ENCODE results near the gene AGBL1. TPM values are rescaled to one million over a fixed set of nuclear protein-coding genes. Genes with fewer than 3 reads are reported as not detected.

The AGBL1 gene
- total and polyA plus RNA-seq, 8 donors = under 0.01 to 0.18 TPM; not detected in 6

GRCh38 chr15:86653344-86654197 lies 573.9 kb downstream of the AGBL1 start:
- Histone ChIP-seq H3K27ac (no peak overlapping the region), H3K4me3 (no peak overlapping the region), H3K4me1 (no peaks in the 10 kb centered on the region), H3K36me3 (no peaks in the 10 kb centered on the region), H3K9me3 (no peaks in the 10 kb centered on the region), H3K27me3 (no peaks in the 10 kb centered on the region)
- intact Hi-C loops (cut with DNase I; ENCODE audit: low total_unique reads) = no loop called here
- 69 to 82% (median 77%) methylated on average over 6 of the region's 6 CpGs for WGBS, 5 donors
- no peak for DNase-seq
- TF ChIP-seq POLR2A (IDR thresholded peaks at IDR 0.05) (no peak), CTCF (IDR thresholded peaks at IDR 0.05) (no peak), POLR2AphosphoS5 (IDR thresholded peaks at IDR 0.05) (no peak), EP300 (IDR thresholded peaks at IDR 0.05) (no peak)

DNA sequence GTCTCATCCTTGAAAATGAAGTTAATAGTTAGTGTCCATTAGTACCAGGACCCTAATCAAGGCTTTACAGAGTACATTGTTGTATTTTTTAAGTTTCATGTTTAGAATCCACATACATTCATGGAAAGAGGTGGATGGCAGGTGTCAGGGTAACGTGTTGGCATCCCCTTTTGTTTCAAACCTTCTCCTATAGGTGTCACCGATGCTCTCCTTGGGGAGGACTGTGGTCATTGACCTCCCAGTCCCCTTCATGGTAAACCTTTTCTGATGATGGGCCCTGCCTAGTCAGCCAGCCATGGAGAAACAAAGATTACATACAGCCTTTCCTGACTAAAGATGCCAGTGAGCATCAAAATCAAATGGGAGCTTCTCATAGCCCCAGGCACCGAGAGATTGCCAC lies 574.8 kb downstream of the AGBL1 start:
- DNase-seq = no peak
- TF ChIP-seq CTCF (IDR thresholded peaks at IDR 0.05) (no peak), POLR2A (IDR thresholded peaks at IDR 0.05) (no peak), EP300 (IDR thresholded peaks at IDR 0.05) (no peak)
- 55 to 66% (median 61%) methylated on average over 3 of the region's 3 CpGs for WGBS, 5 donors
- H3K4me1 ChIP-seq = no peaks in the 10 kb centered on the region
- H3K36me3 ChIP-seq = no peaks in the 10 kb centered on the region
- intact Hi-C loops (cut with DNase I; ENCODE audit: low total_unique reads) = no loop called here
- no peak overlapping the region for H3K27ac ChIP-seq
- no peak overlapping the region for H3K4me3 ChIP-seq
- H3K9me3 ChIP-seq = no peaks in the 10 kb centered on the region
- H3K27me3 ChIP-seq = no peaks in the 10 kb centered on the region

- H3K27ac ChIP-seq = no peak overlapping the region
- 59 to 73% (median 67%) methylated on average over 2 of the region's 2 CpGs for WGBS, 5 donors
- H3K27me3 ChIP-seq = no peaks in the 10 kb centered on the region
- no peaks in the 10 kb centered on the region for H3K4me1 ChIP-seq
- intact Hi-C loops (cut with DNase I; ENCODE audit: low total_unique reads) = no loop called here
- no peaks in the 10 kb centered on the region for H3K9me3 ChIP-seq
- no peaks in the 10 kb centered on the region for H3K36me3 ChIP-seq
- no peak overlapping the region for H3K4me3 ChIP-seq
- no peak for DNase-seq
- TF ChIP-seq POLR2AphosphoS5 (IDR thresholded peaks at IDR 0.05) (no peak), CTCF (IDR thresholded peaks at IDR 0.05) (no peak), EP300 (IDR thresholded peaks at IDR 0.05) (no peak), POLR2A (IDR thresholded peaks at IDR 0.05) (no peak)
These were observed 577.6 kb downstream of the AGBL1 start for GRCh38 chr15:86657305-86657704.

GRCh38 chr15:86659724-86660411 lies 580.2 kb downstream of the AGBL1 start:
- H3K36me3 ChIP-seq = no peaks in the 10 kb centered on the region
- no peaks in the 10 kb centered on the region for H3K9me3 ChIP-seq
- no peak overlapping the region for H3K27ac ChIP-seq
- 76 to 85% (median 79%) methylated on average over 5 of the region's 5 CpGs for WGBS, 5 donors
- intact Hi-C loops (cut with DNase I; ENCODE audit: low total_unique reads) = no loop called here
- no peaks in the 10 kb centered on the region for H3K4me1 ChIP-seq
- H3K27me3 ChIP-seq = no peaks in the 10 kb centered on the region
- H3K4me3 ChIP-seq = no peak overlapping the region
- no peak for TF ChIP-seq POLR2A (IDR thresholded peaks at IDR 0.05)
- TF ChIP-seq POLR2AphosphoS5 (IDR thresholded peaks at IDR 0.05) = no peak
- no peak for TF ChIP-seq EP300 (IDR thresholded peaks at IDR 0.05)
- TF ChIP-seq CTCF (IDR thresholded peaks at IDR 0.05) = no peak
- DNase-seq = no peak
